ENCODE results near the gene RTBDN.
"Not testable (repeated sequence)": the region's sequence is repeated elsewhere in the genome, so short reads cannot be mapped to it uniquely, and the experiment has no call there.

Gene RTBDN

GRCh38 chr19:12856653-12857052 is 22.3 kb upstream of the RTBDN start:
- DNase-seq (ENCODE audit: low spot score) = no peak

- DNase-seq (ENCODE audit: low spot score) = peak; percentile 95
These were observed 13.1 kb upstream of the RTBDN start for GRCh38 chr19:12847159-12848139.

- DNase-seq (ENCODE audit: low spot score) = not testable (repeated sequence)
These were observed 12.2 kb upstream of the RTBDN start for GRCh38 chr19:12846613-12847012.

GRCh38 chr19:12843999-12844732 is 9.8 kb upstream of the RTBDN start:
- DNase-seq (ENCODE audit: low spot score) = no peak

- no peak for DNase-seq (ENCODE audit: low spot score)
These were observed 8.9 kb upstream of the RTBDN start for GRCh38 chr19:12843328-12843727.

GRCh38 chr19:12842511-12842910 is 8.1 kb upstream of the RTBDN start:
- DNase-seq (ENCODE audit: low spot score) = no peak

GRCh38 chr19:12841094-12841493 is 6.7 kb upstream of the RTBDN start:
- DNase-seq (ENCODE audit: low spot score) = no peak

- peak; percentile 81 for DNase-seq (ENCODE audit: low spot score)
These were observed 6.0 kb upstream of the RTBDN start for GRCh38 chr19:12840091-12841079.

- DNase-seq (ENCODE audit: low spot score) = no peak
These were observed 4.7 kb upstream of the RTBDN start for GRCh38 chr19:12838886-12839756.

GRCh38 chr19:12838182-12838885 is 4.0 kb upstream of the RTBDN start, which contains the start of gene MAST1:
MAST1 (plus strand) TSS chr19:12838515; CDS start chr19:12838573, 58 bp downstream.
- DNase-seq (ENCODE audit: low spot score) = peak; percentile 88

- no peak for DNase-seq (ENCODE audit: low spot score)
These were observed 2.8 kb upstream of the RTBDN start for GRCh38 chr19:12837225-12837624.

- DNase-seq (ENCODE audit: low spot score) = no peak
These were observed 2.1 kb upstream of the RTBDN start for GRCh38 chr19:12836529-12836863.

GRCh38 chr19:12834976-12835757 is 788 bp upstream of the RTBDN start:
- DNase-seq (ENCODE audit: low spot score) = peak; percentile 63

- peak; percentile 70 for DNase-seq (ENCODE audit: low spot score)
These were observed 427 bp downstream of the RTBDN start for GRCh38 chr19:12833738-12834565.

- DNase-seq (ENCODE audit: low spot score) = no peak
These were observed 1.0 kb downstream of the RTBDN start for GRCh38 chr19:12833418-12833737.

- peak; percentile 40 for DNase-seq (ENCODE audit: low spot score)
These were observed 5.9 kb downstream of the RTBDN start for GRCh38 chr19:12828494-12828893.

GRCh38 chr19:12825254-12826131 is 8.9 kb downstream of the RTBDN start:
- peak; percentile 65 for DNase-seq (ENCODE audit: low spot score)

GRCh38 chr19:12821761-12822160 is 12.6 kb downstream of the RTBDN start:
- no peak for DNase-seq (ENCODE audit: low spot score)

Measured in AG08396 (cell line).